WTC11 (cell line): ENCODE data around the gene ADAMTSL4. TPM values are rescaled to one million over a fixed set of nuclear protein-coding genes. Genes with fewer than 3 reads are reported as not detected.
A peak's percentile ranks its signal among the peaks of the same experiment; 100 is the strongest.

Source experiments
- ATAC-seq: fragments of 200-7000 bp; cut with Tn5 transposase; 2 replicates; pipeline ENCODE4 v1.10.0; 2021; ENCODE audit warnings: mild to moderate bottlenecking, moderate library complexity
- CTCF ChIA-PET: fragments of 300-600 bp; sonication (Branson Sonifier 250); formaldehyde crosslinking; loops from one replicate; lab custom pipeline; 2021; ENCODE audit warnings: antibody characterized with exemption; lab: Charles Lee
- POLR2A ChIA-PET: fragments of 350-600 bp; sonication (Branson Sonifier 250); formaldehyde crosslinking; loops from one replicate; lab custom pipeline; 2021; ENCODE audit warnings: antibody characterized with exemption; lab: Charles Lee
- DNase-seq: peaks from one replicate; pipeline ENCODE4 v3.0.0; 2021; ENCODE audit warnings: low spot score
- H3K27ac Mint-ChIP-seq: 2 replicates; pipeline ENCODE4 v1.8.0; 2021; ENCODE audit warnings: mixed read lengths
- H3K27me3 Mint-ChIP-seq: 2 replicates; pipeline ENCODE4 v1.8.0; 2021; ENCODE audit warnings: low read depth, mild to moderate bottlenecking, moderate library complexity, mixed read lengths
- H3K36me3 Mint-ChIP-seq: 2 replicates; pipeline ENCODE4 v1.8.0; 2021; ENCODE audit warnings: mixed read lengths
- H3K4me1 Mint-ChIP-seq: 2 replicates; pipeline ENCODE4 v1.8.0; 2022; ENCODE audit warnings: mixed read lengths
- H3K4me3 Mint-ChIP-seq: 2 replicates; pipeline ENCODE4 v1.8.0; 2021; ENCODE audit warnings: mild to moderate bottlenecking, moderate library complexity, mixed read lengths
- H3K9me3 Mint-ChIP-seq: 2 replicates; pipeline ENCODE4 v1.8.0; 2021; ENCODE audit warnings: mixed read lengths
- ARID4B ChIP-seq: sonication (generic); formaldehyde crosslinking; IDR thresholded peaks from 2 replicates; pipeline ENCODE4 v1.8.0; 2023; ENCODE audit warnings: missing genetic modification reagents, mild to moderate bottlenecking, borderline replicate concordance
- ELF4 ChIP-seq: sonication (generic); formaldehyde crosslinking; IDR thresholded peaks from 2 replicates; pipeline ENCODE4 v1.8.1; 2022; ENCODE audit warnings: low read depth, mild to moderate bottlenecking, moderate library complexity, missing genetic modification reagents
- ETV6 ChIP-seq: sonication (generic); formaldehyde crosslinking; IDR thresholded peaks from 2 replicates; pipeline ENCODE4 v1.8.1; 2022; ENCODE audit warnings: mild to moderate bottlenecking, missing genetic modification reagents
- FOXJ3 ChIP-seq: sonication (generic); formaldehyde crosslinking; IDR thresholded peaks from 2 replicates; pipeline ENCODE4 v1.9.0; 2021; ENCODE audit warnings: missing genetic modification reagents, mild to moderate bottlenecking, borderline replicate concordance
- GABPB1 ChIP-seq: sonication (generic); formaldehyde crosslinking; IDR thresholded peaks from 2 replicates; pipeline ENCODE4 v1.8.1; 2023; ENCODE audit warnings: mild to moderate bottlenecking, missing genetic modification reagents
- GTF2I ChIP-seq: fragments of 250-450 bp; sonication (Bioruptor Pico); conservative IDR thresholded peaks from 2 replicates; pipeline ENCODE4 v1.4.0; 2021; ENCODE audit warnings: mild to moderate bottlenecking
- HMGA2 ChIP-seq: fragments of 250-450 bp; sonication (Bioruptor Pico); IDR thresholded peaks from 2 replicates; pipeline ENCODE4 v1.4.0; 2021; ENCODE audit warnings: mild to moderate bottlenecking, moderate library complexity
- SP1 ChIP-seq: sonication (generic); formaldehyde crosslinking; conservative IDR thresholded peaks from 2 replicates; pipeline ENCODE4 v1.8.1; 2022; ENCODE audit warnings: missing genetic modification reagents
- STAT6 ChIP-seq: sonication (generic); formaldehyde crosslinking; conservative IDR thresholded peaks from 2 replicates; pipeline ENCODE4 v1.8.1; 2023; ENCODE audit warnings: mild to moderate bottlenecking, low read depth, missing genetic modification reagents, moderate library complexity
- ZNF121 ChIP-seq: sonication (generic); formaldehyde crosslinking; IDR thresholded peaks from 2 replicates; pipeline ENCODE4 v1.8.0; 2023; ENCODE audit warnings: missing genetic modification reagents
- ZNF219 ChIP-seq: sonication (generic); formaldehyde crosslinking; IDR thresholded peaks from 2 replicates; pipeline ENCODE4 v1.8.0; 2023; ENCODE audit warnings: missing genetic modification reagents, mild to moderate bottlenecking, borderline replicate concordance
- ZNF232 ChIP-seq: sonication (generic); formaldehyde crosslinking; IDR thresholded peaks from 2 replicates; pipeline ENCODE4 v1.8.0; 2022; ENCODE audit warnings: mild to moderate bottlenecking, missing genetic modification reagents
- ZNF317 ChIP-seq: sonication (generic); formaldehyde crosslinking; IDR thresholded peaks from 2 replicates; pipeline ENCODE4 v1.8.1; 2023; ENCODE audit warnings: low read depth, mild to moderate bottlenecking, moderate library complexity, missing genetic modification reagents, borderline replicate concordance
- ZNF416 ChIP-seq: fragments of 250-450 bp; sonication (Bioruptor Pico); IDR thresholded peaks from 2 replicates; pipeline ENCODE4 v1.9.0; 2021; ENCODE audit warnings: mild to moderate bottlenecking, inconsistent platforms
- microRNA-seq: library from miRNA; unstranded; fragments of <30 nt; microRNA quantifications from one replicate; pipeline ENCODE4 v1.2.0, GENCODE V29; 2022; ENCODE audit warnings: borderline number of aligned reads
- total RNA-seq: library from RNA; stranded (reverse); gene quantifications from 3 replicates; pipeline ENCODE4 v1.2.3, GENCODE V29; 2021
- TF ChIP-seq, protein P1 (sequence below): sonication (generic); formaldehyde crosslinking; IDR thresholded peaks from 2 replicates; pipeline ENCODE4 v1.8.0; 2023; ENCODE audit warnings: missing genetic modification reagents
- TF ChIP-seq, protein P2 (sequence below): sonication (generic); formaldehyde crosslinking; IDR thresholded peaks from 2 replicates; pipeline ENCODE4 v1.8.1; 2023; ENCODE audit warnings: mild to moderate bottlenecking, missing genetic modification reagents

ADAMTSL4 gene
- total RNA-seq, 1 experiment from 2014 or later = 6.6 TPM

- peak overlapping the region; percentile 90 for H3K27ac Mint-ChIP-seq
- no peaks in the 10 kb centered on the region for H3K9me3 Mint-ChIP-seq
- H3K27me3 Mint-ChIP-seq = no peaks in the 10 kb centered on the region; the same call in 1 of the 2 replicates
- peaks cover 33% of the 10 kb centered on the region for H3K4me1 Mint-ChIP-seq
- DNase-seq (no peak), ATAC-seq (peak; percentile 7; the same call in 1 of the 2 replicates)
- TF ChIP-seq SP1 (no peak), ZNF219 (no peak), GTF2I (CRISPR knock-in tag) (no peak), HMGA2 (no peak), ELF4 (CRISPR knock-in tag) (no peak), GABPB1 (CRISPR knock-in tag) (no peak), FOXJ3 (CRISPR knock-in tag) (no peak), STAT6 (no peak), ZNF121 (CRISPR knock-in tag) (no peak), ZNF317 (CRISPR knock-in tag) (no peak), ZNF416 (CRISPR knock-in tag) (no peak), ETV6 (CRISPR knock-in tag) (no peak), ARID4B (CRISPR knock-in tag) (no peak), ZNF232 (CRISPR knock-in tag) (no peak)
- TF ChIP-seq, protein P1, sequence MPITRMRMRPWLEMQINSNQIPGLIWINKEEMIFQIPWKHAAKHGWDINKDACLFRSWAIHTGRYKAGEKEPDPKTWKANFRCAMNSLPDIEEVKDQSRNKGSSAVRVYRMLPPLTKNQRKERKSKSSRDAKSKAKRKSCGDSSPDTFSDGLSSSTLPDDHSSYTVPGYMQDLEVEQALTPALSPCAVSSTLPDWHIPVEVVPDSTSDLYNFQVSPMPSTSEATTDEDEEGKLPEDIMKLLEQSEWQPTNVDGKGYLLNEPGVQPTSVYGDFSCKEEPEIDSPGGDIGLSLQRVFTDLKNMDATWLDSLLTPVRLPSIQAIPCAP (CRISPR knock-in tag) = no peak
- TF ChIP-seq, protein P2, sequence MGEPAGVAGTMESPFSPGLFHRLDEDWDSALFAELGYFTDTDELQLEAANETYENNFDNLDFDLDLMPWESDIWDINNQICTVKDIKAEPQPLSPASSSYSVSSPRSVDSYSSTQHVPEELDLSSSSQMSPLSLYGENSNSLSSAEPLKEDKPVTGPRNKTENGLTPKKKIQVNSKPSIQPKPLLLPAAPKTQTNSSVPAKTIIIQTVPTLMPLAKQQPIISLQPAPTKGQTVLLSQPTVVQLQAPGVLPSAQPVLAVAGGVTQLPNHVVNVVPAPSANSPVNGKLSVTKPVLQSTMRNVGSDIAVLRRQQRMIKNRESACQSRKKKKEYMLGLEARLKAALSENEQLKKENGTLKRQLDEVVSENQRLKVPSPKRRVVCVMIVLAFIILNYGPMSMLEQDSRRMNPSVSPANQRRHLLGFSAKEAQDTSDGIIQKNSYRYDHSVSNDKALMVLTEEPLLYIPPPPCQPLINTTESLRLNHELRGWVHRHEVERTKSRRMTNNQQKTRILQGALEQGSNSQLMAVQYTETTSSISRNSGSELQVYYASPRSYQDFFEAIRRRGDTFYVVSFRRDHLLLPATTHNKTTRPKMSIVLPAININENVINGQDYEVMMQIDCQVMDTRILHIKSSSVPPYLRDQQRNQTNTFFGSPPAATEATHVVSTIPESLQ = no peak
- ChIA-PET POLR2A (interaction anchor here (1.9 kb wide), 1 partner anchor 30 kb away, joined by 8 read pairs; the partner anchor contains the start of gene MCL1), CTCF (interaction anchor here (0.5 to 1.9 kb wide), 4 partner anchors 48 to 371 kb away, joined by 4 to 9 read pairs (median 4); no protein-coding TSS in a partner anchor)
- H3K36me3 Mint-ChIP-seq = peaks cover 32% of the 10 kb centered on the region
- H3K4me3 Mint-ChIP-seq = no peak overlapping the region
Measured at GRCh38 chr1:150609732-150610131, 60.5 kb downstream of the ADAMTSL4 start.

Small RNA genes lying within 50 kb of the gene (microRNA-seq; reads per million reads assigned to microRNA genes)
- gene MIR4257 = not detected

Other genes starting within 250 kb of the ADAMTSL4 start
- gene PRPF3, start 227.9 kb upstream of the ADAMTSL4 start, total RNA-seq = 56.7 to 67.8 TPM (median 60.3 TPM) in 3 replicates
- 25.4 to 26.4 TPM (median 26.1 TPM) in 3 replicates for gene RPRD2, start 185.3 kb upstream of the ADAMTSL4 start, total RNA-seq
- 42.9 to 51.1 TPM (median 49.7 TPM) in 3 replicates for gene TARS2, start 62.0 kb upstream of the ADAMTSL4 start, total RNA-seq
- gene ECM1, start 41.3 kb upstream of the ADAMTSL4 start, total RNA-seq = 0.69 to 1.6 TPM (median 0.76 TPM) in 3 replicates
- 0.71 to 1.2 TPM (median 1.0 TPM) in 3 replicates for gene FALEC, start 33.7 kb upstream of the ADAMTSL4 start, total RNA-seq
- gene MCL1, start 30.2 kb downstream of the ADAMTSL4 start, total RNA-seq = 191 to 212 TPM (median 204 TPM) in 3 replicates
- gene ENSA, start 80.2 kb downstream of the ADAMTSL4 start, total RNA-seq = 219 to 254 TPM (median 224 TPM) in 3 replicates
- gene GOLPH3L, start 147.7 kb downstream of the ADAMTSL4 start, total RNA-seq = 39.5 to 46.1 TPM (median 43.3 TPM) in 3 replicates
- not detected in 3 replicates for gene HORMAD1, start 171.5 kb downstream of the ADAMTSL4 start, total RNA-seq
- 0.66 to 1.1 TPM (median 0.71 TPM) in 3 replicates for gene CTSS, start 216.4 kb downstream of the ADAMTSL4 start, total RNA-seq